C4-2B (cell line): ENCODE data around the gene KLRD1.

Experiments
- H3K27ac ChIP-seq: fragments of 450-650 bp; 2 replicates; pipeline ENCODE4 v1.5.1; 2017
- ZFX ChIP-seq: fragments of 450-650 bp; IDR thresholded peaks from 2 replicates; pipeline ENCODE4 v1.6.1; 2017
- TF ChIP-seq, protein P1 (sequence below): fragments of 450-650 bp; conservative IDR thresholded peaks from 2 replicates; pipeline ENCODE4 v1.5.1; 2017; ENCODE audit warnings: mild to moderate bottlenecking

KLRD1 gene, protein sequence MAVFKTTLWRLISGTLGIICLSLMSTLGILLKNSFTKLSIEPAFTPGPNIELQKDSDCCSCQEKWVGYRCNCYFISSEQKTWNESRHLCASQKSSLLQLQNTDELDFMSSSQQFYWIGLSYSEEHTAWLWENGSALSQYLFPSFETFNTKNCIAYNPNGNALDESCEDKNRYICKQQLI

DNA sequence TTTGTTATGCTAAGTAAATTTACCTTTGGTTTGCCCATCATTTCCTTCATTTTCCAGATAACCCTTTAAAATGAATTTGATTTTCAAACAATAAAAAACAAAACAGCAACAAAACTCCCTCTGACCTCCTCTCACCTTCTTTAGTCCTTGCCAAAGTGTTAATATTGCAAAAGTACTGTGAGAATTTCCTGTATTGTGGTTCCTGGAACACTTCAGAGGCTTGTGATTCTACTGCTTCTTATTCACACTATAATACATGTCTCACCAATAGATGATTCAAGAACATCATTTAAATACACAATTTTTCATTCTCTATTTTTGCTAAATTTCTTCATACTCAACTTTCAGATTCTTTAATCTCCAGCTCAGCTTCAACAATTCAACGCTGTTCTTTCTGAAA, at the start of gene KLRD1:
KLRD1 (plus strand) TSS at position 241 of the 400 bp plus-strand sequence. CDS start 208 bp downstream, outside the sequence.
- no peak for TF ChIP-seq ZFX
- TF ChIP-seq, protein P1, sequence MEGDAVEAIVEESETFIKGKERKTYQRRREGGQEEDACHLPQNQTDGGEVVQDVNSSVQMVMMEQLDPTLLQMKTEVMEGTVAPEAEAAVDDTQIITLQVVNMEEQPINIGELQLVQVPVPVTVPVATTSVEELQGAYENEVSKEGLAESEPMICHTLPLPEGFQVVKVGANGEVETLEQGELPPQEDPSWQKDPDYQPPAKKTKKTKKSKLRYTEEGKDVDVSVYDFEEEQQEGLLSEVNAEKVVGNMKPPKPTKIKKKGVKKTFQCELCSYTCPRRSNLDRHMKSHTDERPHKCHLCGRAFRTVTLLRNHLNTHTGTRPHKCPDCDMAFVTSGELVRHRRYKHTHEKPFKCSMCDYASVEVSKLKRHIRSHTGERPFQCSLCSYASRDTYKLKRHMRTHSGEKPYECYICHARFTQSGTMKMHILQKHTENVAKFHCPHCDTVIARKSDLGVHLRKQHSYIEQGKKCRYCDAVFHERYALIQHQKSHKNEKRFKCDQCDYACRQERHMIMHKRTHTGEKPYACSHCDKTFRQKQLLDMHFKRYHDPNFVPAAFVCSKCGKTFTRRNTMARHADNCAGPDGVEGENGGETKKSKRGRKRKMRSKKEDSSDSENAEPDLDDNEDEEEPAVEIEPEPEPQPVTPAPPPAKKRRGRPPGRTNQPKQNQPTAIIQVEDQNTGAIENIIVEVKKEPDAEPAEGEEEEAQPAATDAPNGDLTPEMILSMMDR: no peak
- H3K27ac ChIP-seq: no peak within 1 kb of the TSS

DNA sequence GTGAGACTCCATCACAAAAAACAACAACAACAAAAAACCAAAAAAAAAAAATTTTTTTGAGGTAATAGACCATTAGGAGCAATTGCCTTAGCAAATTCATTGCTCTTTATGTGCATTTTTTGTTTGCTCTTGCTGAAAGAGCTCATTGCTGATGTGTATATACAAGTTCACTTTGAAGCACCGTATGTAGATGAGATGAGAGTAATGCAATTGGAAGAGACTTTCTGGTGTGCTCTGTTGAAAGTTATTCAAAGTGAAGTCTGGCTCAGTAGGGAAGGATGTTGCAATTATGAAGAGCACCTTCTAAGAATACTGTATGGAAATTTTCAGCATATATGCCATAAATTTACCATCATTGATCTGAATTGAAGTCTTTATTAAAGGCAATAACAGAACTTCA, 46.7 kb upstream of the KLRD1 start:
- H3K27ac ChIP-seq: no peak overlapping the region
- TF ChIP-seq, protein P1: no peak
- TF ChIP-seq ZFX: no peak

DNA sequence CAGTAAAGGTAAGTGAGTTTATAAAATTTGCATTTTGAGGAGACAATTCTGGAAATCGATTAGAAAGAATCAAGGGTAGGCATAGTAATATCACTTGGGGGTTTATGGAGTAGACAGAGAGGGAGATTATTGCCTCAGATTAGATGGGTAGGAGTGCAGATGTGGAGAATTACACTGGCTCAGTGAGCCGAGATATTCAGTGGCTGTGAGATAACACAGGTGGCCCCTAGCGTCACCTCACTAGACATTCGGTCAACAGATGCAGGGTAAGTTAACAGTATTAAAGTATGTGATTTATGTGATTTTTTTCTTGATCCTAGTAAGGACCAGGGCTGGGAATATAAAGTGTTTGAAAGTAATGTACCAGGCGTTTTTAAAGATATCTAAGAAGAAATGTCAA, 39.6 kb upstream of the KLRD1 start:
- TF ChIP-seq, protein P1: no peak
- no peak for TF ChIP-seq ZFX
- H3K27ac ChIP-seq: no peak overlapping the region

DNA sequence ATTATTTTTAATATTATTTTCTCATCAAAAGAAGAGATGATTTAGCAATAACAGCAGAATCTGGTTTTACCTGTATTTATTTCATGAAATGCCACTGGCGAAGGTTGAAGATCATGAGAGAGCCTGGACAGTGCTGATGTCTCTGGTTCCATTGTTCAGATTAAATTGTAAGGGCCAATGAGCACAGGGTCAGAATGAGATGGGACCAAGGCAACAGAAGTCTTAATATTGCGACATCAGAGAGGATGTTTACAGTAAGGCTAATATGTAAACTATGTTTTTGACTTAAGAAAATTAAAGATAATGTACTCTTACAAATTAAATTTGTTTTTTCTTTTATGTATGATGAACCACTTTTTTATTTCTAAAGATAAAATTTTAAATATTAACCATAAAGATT, 35.2 kb upstream of the KLRD1 start:
- no peak overlapping the region for H3K27ac ChIP-seq
- no peak for TF ChIP-seq ZFX
- TF ChIP-seq, protein P1: no peak

DNA sequence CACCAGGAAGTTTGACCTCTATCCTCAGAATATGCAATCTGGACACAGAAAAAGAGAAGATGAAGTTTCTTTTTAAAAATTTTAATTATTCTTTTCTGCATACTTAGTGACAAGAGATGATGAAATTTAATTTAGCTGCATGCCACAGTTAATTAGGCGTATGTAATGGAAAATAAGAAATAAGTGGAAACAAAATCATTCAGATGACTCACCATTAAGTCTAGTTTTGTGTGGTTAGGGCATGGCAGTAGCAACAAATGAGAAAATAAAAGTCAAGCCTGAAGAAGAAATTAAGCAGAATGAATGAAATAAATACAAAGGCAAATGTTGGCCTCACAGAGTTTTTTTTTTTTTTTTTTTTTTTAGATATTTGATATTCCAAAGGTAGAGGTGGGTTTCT, 30.9 kb upstream of the KLRD1 start:
- H3K27ac ChIP-seq: no peak overlapping the region
- TF ChIP-seq, protein P1: no peak
- no peak for TF ChIP-seq ZFX

DNA sequence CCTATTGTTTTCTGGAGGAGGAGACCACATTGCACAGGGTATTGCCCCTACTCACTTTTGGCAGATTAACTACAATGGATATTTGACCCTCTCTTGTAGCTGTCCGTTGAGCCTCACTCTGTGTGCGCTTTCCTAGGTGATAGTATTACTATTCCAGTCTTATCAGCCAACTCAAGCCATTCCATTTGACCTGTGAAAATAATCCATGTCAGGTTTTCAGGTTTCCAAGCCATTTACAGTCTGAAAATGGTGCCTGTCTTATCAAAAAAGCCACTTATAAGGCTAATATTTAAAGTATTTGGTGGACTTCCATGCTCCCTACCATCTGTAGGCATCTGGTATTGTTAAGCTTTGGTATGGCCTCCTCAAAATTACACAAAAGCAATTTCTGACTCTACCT, 29.6 kb upstream of the KLRD1 start:
- TF ChIP-seq, protein P1: no peak
- TF ChIP-seq ZFX: no peak

DNA sequence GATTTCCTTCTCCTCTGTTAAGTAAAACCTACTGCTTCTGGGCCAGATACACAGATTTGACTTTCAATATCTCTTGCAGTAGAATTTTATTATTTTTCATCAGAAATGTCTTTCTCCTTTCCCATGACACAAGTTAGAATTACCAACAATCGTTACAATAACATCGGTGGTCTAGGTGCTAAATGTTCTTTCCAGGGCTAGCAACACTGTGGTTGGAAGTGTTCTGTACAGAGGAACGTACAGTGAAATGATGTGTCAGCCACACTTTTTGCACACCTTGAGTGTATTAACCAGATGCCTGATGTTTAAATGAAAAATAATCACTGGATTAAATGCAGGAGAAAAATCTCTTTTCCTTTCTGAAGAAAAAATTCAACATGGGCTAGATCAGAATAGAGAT, 27.7 kb upstream of the KLRD1 start:
- TF ChIP-seq, protein P1: no peak
- no peak for TF ChIP-seq ZFX
- H3K27ac ChIP-seq: no peak overlapping the region

More for the DNA sequence above, 29.6 kb upstream of the KLRD1 start:
- H3K27ac ChIP-seq: no peak overlapping the region
